GM18873 (cell line): Measurements from ENCODE around the gene C20orf202.
"Not testable (repeated sequence)": the region's sequence is repeated elsewhere in the genome, so short reads cannot be mapped to it uniquely, and the experiment has no call there.

ENCODE experiments used
- ATAC-seq: cut with Tn5 transposase; IDR thresholded peaks from one replicate; pipeline ENCODE4 v1.9.1; 2021; ENCODE audit warnings: mild to moderate bottlenecking, moderate library complexity, moderate number of reproducible peaks; ENCODE audit not compliant: unreplicated experiment, low FRiP score

Gene C20orf202

DNA sequence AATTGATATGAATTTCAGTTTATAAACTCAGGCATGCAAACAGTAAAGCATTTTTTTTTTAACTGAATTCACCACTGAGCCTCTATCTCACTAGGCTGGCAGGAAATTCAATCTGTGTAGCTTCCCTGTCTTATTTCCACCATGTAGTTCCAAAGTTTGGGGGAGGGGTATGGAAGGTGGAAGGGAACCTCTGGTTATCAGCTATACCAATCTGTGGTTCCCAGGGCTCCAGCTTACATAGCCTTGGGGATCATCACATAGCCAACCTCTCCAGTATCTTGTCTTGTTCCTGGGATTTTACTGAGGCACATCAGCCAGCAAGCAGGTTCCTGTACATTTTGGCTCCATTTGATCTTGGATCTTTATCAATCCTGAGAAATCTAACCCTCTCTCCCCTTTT, 38.2 kb downstream of the C20orf202 start:
- ATAC-seq, result no peak

DNA sequence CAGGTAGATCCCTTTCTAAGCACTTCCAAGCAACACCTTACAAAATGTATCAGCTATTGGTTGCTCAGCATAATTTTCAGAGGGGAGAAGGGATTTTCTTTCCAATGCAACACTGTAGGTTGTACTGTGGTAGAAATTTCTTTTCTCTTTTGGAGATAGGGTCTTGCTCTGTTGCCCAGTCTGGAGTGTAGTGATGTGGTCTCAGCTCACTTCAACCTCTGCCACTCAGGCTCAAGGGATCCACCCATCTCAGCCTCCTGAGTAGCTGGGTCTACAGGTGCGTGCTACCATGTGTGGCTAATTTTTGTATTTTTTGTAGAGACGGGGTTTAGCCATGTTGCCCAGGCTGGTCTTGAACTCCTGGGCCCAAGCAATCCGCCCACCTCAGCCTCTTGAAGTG, 38.8 kb downstream of the C20orf202 start:
- ATAC-seq, result no peak

DNA sequence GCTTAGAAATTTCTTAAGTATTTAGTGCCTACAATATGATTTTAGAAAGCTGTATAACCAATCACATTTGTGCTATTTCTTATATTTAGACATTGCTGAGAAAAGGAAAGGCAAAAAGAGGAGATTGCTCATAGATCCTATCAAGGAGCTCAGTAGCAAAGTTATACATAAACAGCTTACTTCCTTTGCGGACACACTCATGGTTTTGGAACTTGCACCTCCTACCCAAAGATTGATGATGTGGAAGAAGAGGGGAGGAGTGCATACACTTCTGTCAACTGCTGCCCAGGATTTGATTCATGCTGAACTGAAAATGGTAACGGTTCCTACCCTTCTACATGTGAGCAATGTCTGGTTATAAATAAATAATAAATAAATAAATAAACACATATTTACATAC, 39.3 kb downstream of the C20orf202 start:
- ATAC-seq, result no peak

DNA sequence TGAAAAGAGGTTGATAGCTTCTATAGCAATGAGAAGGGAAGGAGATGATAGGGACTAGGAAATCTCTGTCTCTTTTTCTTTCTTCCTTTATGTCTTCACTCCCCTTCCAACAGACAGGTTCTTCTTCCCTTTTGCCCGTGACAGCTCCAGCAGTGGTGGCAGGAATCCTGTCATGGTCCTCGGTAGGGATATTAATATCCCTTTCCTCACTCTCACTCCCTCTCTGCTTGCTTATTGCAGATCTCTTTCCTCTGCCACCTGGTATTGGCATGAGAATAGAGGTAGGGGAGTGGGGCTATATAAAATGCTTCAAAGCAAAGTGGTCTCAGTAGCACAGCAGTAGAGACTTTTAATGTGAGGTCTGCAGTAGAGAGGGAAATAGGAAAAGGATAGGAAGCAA, 42.3 kb downstream of the C20orf202 start:
- ATAC-seq, result no peak

DNA sequence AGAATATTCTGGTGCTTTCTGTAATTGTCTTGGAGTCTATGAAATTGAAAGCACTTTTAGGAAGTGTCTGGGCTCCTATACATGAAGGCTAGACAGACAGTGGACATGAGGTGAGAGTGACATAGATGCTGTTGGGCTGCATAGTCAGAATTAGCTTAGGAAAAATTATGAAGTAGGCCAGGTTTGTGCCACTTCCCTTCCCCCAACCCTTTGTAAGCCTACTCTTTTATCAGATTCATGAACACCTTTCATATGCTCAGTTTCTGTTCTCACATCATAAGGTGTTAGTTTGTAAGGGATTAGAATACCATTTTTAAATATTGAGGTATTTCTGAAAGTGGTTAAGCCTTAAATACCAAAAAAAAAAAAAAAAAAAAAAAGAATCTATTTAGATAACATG, 44.4 kb downstream of the C20orf202 start:
- no peak for ATAC-seq

DNA sequence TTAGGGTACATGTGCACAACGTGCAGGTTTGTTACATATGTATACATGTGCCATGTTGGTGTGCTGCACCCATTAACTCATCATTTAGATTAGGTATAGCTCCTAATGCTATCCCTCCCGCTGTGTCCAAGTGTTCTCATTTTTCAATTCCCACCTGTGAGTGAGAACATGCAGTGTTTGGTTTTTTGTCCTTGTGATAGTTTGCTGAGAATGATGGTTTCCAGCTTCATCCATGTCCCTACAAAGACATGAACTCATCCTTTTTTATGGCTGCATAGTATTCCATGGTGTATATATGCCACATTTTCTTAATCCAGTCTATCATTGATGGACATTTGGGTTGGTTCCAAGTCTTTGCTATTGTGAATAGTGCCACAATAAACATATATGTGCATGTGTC, 47.0 kb downstream of the C20orf202 start:
- not testable (repeated sequence) for ATAC-seq

DNA sequence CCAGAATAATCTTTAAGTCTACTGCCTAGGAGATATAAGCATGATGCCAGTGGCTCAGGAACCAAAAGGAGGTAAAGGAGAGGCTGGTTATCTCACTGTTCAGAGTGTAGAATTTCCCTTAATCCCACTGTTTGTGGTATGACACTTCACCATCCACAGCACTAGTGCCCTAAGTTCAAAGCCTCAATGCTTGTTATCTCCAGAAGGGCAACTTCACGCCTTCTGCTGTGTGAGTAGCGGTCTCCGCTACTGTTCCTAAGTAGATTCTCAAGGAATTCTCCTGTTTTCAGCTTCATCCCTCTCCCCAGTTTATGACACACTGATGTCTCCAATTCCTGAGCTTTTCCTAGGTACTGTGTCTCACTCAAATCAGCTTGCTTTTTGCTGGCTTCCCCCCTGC, 49.2 kb downstream of the C20orf202 start:
- no peak for ATAC-seq

DNA sequence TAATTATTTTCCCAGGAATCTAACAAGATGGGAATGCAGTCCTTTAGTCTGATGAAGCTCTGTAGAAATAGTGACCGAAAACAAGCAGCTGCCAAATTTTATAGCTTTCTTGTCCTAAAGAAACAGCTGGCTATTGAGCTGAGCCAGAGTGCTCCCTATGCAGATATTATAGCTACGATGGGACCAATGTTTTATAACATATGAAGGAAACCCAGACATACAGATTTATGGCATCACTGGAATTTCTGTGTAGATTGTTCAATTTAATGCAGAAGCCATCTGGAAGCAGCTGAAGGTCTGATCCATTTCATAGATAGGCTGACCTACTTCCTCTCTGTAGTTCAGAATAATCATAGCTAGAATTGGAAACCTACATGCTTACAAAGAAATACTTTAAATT, 51.0 kb downstream of the C20orf202 start:
- no peak for ATAC-seq

DNA sequence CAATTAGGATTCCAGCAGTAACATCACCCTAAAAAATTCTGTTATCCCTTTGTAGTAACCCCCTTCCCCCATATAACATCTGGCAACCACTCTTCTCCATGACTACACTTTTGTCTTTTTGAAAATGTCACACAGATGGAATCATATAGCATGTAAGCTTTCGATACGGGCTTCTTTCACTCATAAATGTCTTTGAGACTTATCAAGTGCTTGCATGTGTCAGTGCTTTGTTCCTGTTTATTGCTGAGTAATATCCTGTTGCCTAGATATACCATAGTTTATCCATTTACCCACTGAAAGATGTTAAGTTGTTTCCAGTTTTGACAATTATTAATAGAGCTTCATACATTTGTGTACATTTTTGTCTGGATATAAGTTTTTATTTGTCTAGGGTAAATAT, 52.4 kb downstream of the C20orf202 start:
- ATAC-seq, result no peak
